CD4-positive, alpha-beta T cell treated with Interferon gamma for 1 hour (primary cell): Measurements from ENCODE around the gene RASAL2.
"Not testable (repeated sequence)": the region's sequence is repeated elsewhere in the genome, so short reads cannot be mapped to it uniquely, and the experiment has no call there.

ENCODE experiments used
- DNase-seq: peaks from one replicate; pipeline ENCODE4 v3.0.0-alpha.2; 2020

The RASAL2 gene

DNA sequence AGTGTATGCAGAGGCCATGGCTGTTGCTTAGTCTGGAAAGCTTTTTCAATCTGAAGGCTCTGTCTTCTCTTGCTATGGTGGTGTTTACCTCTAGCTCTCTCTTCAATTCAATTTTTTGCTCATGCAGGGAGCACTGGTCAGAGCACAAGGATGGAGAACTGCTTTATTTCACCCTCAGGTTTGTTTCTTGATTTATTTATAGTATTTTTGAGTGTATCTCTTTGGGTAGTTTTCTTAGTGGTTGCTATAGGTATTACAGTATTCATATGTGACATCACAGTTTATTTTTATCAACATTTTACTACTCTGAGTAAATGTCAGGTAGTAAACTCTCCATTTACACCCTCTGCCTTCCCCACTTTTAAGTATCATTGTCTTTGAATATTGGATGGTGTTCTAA, 147.9 kb downstream of the RASAL2 start:
- DNase-seq, result no peak

DNA sequence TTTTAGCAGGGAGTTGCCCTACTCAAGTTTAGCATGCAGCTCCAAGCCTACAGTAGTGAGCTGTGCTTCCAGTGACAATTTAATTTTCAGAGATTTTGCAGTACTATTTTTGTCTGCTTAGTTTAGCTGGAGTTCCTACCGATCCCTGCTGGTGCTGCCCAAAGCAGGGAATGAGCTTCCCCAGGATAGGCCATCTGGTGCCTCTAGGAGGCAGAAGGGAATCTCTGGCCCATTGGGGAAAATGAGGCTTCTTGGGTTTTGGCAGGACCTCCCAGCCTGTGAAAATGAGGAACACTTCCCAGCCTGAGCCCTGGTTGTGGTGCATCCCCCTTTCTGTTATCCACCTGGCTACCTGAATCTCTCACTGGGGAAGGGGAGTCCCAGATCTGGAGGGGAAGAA, 149.2 kb downstream of the RASAL2 start:
- no peak for DNase-seq

- no peak for DNase-seq
Observed at GRCh38 chr1:178243890-178244289, 150.0 kb downstream of the RASAL2 start.

DNA sequence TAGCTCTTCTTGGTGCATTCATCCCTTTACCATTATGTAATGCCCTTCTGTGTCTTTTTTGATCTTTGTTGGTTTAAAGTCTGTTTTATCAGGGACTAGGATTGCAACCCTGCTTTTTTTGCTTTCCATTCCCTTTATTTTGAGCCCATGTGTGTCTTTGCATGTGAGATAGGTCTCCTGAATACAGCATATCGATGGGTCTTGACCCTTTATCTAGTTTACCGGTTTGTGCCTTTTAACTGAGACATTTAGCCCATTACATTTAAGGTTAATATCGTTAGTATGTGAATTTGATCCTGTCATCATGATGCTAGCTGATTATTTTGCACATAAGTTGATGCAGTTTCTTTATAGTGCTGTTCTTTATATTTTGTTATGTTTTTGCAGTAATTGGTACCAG, 154.4 kb downstream of the RASAL2 start:
- DNase-seq, result not testable (repeated sequence)

DNA sequence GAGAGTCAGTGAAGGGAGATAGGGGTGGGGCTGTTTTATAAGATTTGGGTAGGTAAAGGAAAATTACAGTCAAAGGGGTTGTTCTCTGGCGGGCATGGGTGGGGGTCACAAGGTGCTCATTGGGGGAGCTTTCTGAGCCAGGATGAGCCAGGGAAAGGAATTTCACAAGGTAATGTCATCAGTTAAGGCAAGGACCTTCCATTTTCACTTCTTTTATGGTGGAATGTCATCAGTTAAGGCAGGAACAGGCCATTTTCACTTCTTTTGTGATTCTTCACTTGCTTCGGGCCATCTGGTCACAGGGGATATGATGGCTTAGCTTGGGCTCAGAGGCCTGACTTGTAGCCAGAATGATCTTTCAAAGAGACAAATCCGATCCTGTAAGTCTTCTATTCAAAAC, 159.7 kb downstream of the RASAL2 start:
- not testable (repeated sequence) for DNase-seq

DNA sequence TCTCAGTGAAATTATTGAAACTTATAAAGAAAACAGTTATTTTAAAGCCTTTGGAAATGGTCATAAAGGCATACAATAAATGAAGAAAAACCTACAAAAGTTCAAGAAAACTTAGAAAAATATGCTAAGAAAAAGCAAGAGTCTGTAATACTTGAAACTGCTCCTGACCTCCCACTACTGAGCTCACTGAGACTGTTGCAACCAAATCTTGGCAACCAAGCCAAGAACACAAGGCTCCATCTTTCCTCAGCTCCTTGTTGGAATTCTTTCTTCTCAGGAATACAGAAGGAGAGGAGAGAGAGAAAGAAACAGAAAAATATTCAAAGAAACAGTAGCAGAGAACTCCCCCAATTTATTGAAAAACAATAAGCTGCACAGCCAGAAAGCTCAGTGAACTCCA, 160.5 kb downstream of the RASAL2 start:
- no peak for DNase-seq

DNA sequence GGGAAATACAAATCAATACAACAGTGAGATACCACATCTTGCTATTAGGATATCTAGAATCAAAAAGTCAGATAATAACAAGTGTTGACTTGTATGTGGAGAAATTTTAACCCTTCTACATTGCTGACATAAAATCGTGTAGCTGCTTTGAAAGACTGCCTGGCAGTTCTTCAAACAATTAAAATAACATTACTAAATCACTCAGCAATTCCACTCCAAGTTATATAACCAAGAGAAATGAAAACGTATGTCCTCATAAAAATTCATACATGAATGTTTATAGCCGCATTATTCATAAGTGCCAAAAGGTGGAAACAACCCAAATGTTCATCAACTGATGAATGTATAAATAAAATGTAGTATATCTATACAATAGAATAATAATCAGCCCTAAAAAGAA, 164.6 kb downstream of the RASAL2 start:
- DNase-seq, result no peak

DNA sequence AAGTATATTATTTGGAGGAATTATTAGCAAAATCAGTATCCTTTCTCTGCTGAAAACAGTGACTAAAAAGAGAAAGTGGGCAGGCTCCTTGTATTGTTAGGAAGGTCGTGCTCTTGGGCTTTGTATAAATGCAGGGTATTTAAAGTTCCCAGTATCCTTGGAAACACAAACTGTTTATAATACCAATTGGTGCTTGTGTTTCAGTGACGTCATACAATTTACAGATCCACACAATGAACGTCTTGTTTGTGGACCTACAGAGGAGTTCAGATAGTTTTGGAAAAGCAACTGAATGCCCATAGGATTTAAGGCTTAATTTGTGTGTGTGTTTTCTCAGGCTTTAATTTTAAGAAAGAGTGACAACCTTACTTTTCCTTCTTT, 168.2 kb downstream of the RASAL2 start:
- no peak for DNase-seq

DNA sequence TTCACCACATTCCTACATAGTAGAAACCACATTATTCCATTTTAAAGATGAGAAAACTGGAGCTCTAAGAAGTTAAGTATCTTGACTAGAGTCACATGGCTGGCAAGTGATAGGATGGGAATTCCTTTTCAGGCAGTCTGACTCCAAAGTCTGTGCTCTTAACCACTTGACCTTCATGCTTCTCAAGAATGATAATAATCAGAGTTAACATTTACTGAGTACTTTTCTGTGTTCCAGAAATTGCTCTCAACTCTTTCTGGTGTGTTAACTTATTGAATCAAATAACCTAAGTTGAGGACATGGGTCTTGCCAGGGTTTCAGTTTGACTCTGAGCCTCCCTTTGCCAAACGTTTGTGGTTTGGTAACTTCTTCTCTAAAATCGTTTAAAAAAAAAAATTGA, 169.4 kb downstream of the RASAL2 start:
- no peak for DNase-seq

GRCh38 chr1:178266113-178266512, 172.2 kb downstream of the RASAL2 start:
- no peak for DNase-seq

GRCh38 chr1:178266619-178267066, 172.7 kb downstream of the RASAL2 start:
- DNase-seq, result no peak

DNA sequence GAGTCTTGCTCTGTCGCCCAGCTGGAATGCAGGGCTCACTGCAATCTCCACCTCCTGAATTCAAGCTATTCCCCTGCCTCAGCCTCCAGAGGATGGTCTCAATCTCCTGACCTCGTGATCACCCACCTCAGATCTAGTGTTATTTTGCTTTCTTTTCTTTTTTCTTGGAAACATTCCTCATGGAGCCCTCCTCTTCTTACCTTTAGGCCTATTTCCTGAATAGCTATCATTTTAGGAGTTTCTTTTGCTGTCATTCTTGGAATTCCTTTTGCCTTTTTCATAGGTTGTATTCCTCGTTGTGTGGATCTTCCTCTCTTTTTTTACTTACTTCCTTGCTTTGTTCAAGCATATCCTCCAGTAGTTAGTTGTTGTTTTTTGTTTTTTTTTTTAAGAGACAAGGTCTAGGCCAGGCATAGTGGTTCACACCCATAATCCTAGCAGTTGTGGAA, 173.8 kb downstream of the RASAL2 start:
- DNase-seq, result no peak

GRCh38 chr1:178271471-178271870, 177.6 kb downstream of the RASAL2 start:
- no peak for DNase-seq

DNA sequence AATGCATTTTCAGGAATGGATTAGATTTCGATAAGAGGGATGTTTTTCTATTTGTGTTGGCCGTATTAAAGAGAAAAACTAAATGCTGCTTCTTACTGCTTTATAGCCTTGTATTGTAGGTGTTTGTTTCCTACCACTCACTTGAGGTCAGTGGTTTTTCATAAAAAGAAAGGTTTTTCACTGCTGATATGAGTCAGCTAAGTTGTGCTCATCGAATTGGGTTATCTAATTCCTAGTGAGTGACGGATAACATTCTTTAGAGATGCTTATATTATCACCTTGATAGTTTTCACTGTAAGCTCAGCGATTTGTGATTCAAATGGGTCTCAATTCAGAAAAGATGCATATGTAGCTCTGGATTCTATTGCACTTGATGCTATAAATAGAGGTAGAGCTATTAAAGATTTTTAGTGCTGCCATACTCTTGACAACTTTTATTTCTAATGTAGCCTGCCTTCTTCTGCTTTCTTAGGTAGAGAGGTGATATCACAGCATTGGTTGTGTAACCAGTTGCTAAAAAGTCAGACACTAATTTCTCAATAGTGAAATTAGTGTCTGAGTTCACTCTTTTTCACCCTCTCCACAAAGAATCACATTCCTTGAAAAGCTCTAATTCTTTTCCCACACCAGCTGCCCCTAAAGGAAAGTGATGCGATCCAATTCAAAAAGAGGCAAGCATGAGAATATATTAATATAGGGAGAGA, 180.0 kb downstream of the RASAL2 start:
- no peak for DNase-seq

GRCh38 chr1:178275049-178275448, 181.1 kb downstream of the RASAL2 start:
- no peak for DNase-seq

DNA sequence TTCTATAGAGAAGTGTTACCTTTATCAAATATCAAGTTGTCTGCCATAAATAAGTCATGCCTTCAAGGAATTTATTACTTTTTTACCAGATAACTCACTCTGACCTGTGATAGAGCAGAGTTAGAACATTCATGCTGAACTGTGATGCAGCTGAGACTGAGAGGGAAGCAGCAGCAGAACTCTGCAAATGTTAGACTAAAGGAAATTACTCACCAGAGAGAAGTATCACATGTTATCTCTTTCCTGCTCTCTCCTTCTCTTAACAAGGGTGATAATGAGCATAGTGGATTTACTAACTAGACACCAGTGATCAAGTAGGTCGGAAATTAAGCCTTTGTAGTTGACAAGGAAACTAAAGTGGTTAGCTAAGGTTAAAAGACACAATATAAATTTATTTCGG, 181.6 kb downstream of the RASAL2 start:
- no peak for DNase-seq

DNA sequence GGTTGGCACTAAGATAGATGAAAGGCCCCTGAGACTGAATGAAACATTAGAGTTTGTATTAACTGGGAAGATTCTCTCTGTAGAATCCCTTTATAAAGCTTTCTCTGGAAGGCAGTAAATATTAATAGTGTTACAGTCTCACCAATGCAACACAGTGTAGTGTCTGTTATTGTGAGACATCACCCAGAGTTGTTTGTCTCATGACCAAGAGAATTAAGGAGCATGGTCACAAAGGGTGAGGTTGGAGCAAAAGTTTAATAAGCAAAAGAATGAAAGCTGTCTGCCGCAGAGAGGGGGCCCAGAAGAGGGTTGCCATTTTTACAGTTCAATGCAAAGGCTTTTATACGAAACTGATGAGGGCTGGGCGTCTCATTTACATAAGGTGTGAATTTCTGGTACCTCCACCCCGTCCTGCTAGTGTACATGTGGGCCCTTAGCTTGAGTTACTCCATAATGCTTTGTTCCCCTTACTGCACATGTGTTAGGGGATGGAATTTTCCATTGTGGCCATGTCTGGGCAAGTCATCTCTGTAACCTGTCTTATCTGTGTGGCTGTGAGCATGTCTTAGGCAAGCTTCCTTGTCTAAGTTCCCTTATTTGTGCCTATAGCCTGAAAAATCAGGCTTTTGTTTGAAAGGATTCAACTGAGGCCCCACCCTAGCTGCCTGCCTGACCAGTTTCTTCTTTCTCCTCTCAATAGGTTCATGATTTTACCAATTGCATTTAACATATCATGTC, 184.1 kb downstream of the RASAL2 start:
- no peak for DNase-seq

GRCh38 chr1:178278916-178279686, 185.2 kb downstream of the RASAL2 start:
- no peak for DNase-seq

DNA sequence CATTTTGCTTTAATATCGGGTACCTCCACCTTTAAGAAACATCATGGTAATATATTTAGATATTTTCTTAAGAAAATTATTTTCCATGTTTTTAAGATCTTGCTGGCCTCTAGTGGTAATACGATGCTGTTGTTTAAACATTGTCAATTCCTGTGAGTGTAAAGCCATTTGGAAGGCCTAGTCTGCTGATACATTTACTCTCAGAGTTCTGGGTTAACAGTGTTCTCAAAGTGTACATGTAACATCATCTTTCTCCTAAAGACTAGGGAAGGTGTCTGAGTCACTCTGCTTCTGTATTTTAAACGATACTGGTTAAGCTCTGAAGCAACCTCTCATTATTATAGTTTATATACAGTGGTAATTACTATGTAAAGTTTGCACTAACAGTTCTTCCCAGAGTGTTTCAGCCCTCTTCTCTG, 189.1 kb downstream of the RASAL2 start:
- DNase-seq, result no peak

DNA sequence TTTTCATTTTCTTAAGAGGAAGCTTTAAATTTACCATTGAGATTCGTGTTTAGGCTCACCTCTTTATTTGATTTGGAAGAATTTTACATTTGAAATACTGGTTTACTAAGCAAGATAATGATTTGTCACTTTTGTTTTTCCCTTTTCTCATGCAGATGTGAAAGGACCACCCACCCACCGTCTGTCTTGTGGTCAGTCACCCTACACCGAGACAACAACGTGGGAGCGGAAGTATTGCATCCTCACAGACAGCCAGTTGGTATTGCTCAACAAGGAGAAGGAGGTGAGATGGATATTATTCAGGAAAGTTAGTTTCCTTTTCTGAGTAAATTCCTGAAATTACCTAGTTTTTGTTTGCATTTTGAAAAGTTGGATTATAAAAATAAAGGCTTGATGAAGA, 189.5 kb downstream of the RASAL2 start:
- no peak for DNase-seq

DNA sequence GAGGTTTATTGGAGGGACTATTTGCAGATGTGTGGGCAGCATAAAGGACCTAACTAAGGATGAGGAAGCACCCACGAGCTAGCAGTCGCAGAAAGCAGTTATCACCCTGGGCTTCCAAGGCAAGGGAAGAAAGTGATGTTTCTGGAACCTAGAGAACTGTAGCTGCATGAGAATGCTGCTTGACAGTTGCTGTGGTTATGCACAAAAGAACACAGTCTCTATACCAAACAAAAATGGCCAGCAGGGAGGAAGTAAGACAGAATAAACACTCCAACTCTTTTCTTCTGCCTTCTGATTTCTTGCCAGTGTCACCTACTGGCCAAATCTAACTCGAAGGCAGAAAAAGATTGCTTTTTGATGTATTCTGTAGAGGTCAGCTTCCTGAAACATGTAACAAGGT, 190.2 kb downstream of the RASAL2 start:
- no peak for DNase-seq

- no peak for DNase-seq
Observed at GRCh38 chr1:178291166-178291565, 197.3 kb downstream of the RASAL2 start.

DNA sequence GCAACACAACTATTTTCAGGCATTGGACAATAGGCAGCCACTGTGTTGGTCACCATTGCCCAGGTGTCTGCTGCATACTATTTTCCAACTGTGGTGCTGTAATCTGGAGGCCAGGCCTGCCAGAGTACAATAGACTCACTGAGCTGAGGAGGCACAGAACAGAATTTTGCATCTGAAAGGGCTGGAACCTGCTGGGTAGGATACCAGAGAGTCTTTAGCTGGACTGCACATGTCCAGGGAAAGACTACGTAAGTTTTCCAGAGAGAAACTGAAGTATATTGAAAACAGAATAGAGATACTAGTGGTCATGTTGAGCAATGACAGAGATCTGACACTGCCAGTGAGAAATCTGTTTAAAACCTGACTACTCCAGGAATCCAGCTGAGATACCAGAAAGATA, 200.8 kb downstream of the RASAL2 start:
- no peak for DNase-seq

- no peak for DNase-seq
Observed at GRCh38 chr1:178300352-178300699, 206.4 kb downstream of the RASAL2 start.
